MM.1S (cell line): ENCODE measurements around the gene GPR173.

Experiments
- EZH2 ChIP-seq: fragments of 300-600 bp; sonication (generic); optimal IDR thresholded peaks from 2 replicates; pipeline ENCODE3; 2017; ENCODE audit warnings: low read depth, mild to moderate bottlenecking, antibody characterized with exemption, low read length, mixed read lengths
- EZH2phosphoT487 ChIP-seq: fragments of 300-600 bp; sonication (generic); IDR thresholded peaks from 2 replicates; pipeline ENCODE4 v1.6.1; 2018; ENCODE audit warnings: antibody characterized with exemption, low read length
- TF ChIP-seq, protein P1 (sequence below): fragments of 300-600 bp; sonication (generic); IDR thresholded peaks from 2 replicates; pipeline ENCODE4 v1.5.1; 2016; ENCODE audit warnings: antibody characterized with exemption, low read length, mixed read lengths

DNA sequence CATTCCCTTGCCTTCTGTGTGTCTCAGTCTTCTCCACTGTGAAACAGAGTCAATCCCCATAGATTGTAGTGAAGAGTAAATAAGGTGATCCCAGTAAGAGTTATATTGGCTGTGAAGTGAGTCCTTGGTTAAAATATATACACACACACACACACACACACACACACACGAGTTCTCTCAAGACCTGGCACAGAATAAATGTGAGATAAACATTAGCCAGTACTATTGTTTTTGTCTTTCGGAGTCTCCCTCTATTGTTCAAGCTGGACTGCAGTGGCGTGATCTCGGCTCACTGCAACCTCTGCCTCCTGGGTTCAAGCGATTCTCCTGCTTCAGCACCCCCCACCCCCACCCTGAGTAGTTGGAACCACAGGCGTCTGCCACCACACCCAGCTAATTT is 45.5 kb upstream of the GPR173 start:
- TF ChIP-seq, protein P1, sequence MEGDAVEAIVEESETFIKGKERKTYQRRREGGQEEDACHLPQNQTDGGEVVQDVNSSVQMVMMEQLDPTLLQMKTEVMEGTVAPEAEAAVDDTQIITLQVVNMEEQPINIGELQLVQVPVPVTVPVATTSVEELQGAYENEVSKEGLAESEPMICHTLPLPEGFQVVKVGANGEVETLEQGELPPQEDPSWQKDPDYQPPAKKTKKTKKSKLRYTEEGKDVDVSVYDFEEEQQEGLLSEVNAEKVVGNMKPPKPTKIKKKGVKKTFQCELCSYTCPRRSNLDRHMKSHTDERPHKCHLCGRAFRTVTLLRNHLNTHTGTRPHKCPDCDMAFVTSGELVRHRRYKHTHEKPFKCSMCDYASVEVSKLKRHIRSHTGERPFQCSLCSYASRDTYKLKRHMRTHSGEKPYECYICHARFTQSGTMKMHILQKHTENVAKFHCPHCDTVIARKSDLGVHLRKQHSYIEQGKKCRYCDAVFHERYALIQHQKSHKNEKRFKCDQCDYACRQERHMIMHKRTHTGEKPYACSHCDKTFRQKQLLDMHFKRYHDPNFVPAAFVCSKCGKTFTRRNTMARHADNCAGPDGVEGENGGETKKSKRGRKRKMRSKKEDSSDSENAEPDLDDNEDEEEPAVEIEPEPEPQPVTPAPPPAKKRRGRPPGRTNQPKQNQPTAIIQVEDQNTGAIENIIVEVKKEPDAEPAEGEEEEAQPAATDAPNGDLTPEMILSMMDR, result no peak
- no peak for TF ChIP-seq EZH2
- TF ChIP-seq EZH2phosphoT487, result no peak
